Breast epithelium (tissue), 3 donors: Measurements from ENCODE around the gene EMC6.

Experiments used
- POLR2A ChIP-seq: fragments of 450-650 bp; IDR thresholded peaks from one replicate; pipeline ENCODE4 v1.6.1; 2016; ENCODE audit warnings: antibody characterized with exemption, mild to moderate bottlenecking, moderate library complexity
- POLR2AphosphoS5 ChIP-seq, 3 donors: sonication (generic); formaldehyde crosslinking; IDR thresholded peaks; one replicate each; pipeline ENCODE4 v1.6.1; 2017; ENCODE audit warnings: antibody characterized with exemption in 3 of 3
- TF ChIP-seq, protein P1 (sequence below), 3 donors: fragments of 450-650 bp; IDR thresholded peaks; one replicate each; pipeline ENCODE4 v1.5.1; 2016 to 2017; ENCODE audit warnings: antibody characterized with exemption in 3 of 3, mild to moderate bottlenecking in 3 of 3, moderate library complexity in 3 of 3

DNA sequence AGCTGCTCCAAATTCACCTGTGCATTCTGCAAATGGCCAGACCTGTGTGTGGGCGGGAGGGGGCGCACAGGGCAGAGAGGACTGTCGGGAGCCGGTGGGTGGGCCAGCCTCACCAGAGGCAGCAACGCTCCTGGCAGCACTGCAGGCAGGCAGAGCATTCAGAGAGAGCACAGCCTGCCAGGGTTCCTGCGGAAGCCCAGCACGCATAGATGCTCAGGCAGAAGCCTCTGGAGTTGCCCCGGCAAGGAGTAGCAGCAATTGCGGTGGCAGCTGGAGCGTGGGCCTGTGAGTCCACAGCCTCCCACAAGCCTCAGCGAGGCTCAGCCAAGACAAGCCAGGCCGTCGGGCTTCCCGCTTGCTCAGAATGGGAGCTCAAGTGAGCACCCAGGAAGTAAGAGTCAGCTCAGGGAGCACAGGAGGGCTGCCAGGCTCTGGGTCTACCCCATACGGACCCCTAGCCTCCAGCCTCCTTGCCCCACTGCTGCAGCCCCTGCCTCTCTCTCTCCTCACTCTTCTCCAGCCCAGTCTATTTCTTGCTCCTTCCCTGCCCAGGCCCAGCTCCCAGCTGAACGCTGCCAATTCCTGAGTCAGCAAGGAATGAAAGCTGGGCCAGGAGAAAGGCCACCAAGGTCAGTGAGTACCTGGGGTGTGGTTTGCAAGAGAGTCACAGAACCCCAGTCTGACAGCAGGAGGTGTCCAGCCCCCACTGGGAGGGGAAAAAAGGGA lies 9.6 kb downstream of the EMC6 start:
- TF ChIP-seq, protein P1, sequence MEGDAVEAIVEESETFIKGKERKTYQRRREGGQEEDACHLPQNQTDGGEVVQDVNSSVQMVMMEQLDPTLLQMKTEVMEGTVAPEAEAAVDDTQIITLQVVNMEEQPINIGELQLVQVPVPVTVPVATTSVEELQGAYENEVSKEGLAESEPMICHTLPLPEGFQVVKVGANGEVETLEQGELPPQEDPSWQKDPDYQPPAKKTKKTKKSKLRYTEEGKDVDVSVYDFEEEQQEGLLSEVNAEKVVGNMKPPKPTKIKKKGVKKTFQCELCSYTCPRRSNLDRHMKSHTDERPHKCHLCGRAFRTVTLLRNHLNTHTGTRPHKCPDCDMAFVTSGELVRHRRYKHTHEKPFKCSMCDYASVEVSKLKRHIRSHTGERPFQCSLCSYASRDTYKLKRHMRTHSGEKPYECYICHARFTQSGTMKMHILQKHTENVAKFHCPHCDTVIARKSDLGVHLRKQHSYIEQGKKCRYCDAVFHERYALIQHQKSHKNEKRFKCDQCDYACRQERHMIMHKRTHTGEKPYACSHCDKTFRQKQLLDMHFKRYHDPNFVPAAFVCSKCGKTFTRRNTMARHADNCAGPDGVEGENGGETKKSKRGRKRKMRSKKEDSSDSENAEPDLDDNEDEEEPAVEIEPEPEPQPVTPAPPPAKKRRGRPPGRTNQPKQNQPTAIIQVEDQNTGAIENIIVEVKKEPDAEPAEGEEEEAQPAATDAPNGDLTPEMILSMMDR (IDR thresholded peaks at IDR 0.05): no peak
- no peak for TF ChIP-seq POLR2AphosphoS5 (IDR thresholded peaks at IDR 0.05)
- no peak for TF ChIP-seq POLR2A
